Mesenchymal stem cell (in vitro differentiated cells and primary cell): ENCODE measurements around the gene DOCK2. TPM values are rescaled to one million over a fixed set of nuclear protein-coding genes. Genes with fewer than 3 reads are reported as not detected.

Source experiments
- small RNA-seq: library from polyadenylated mRNA; stranded (forward); fragments of <200 nt; extraction: miRNeasy Mini kit (QIAGEN cat#:217004); gene quantifications from one replicate; pipeline ENCODE3, GENCODE V24; 2013; ENCODE audit warnings: low read depth

DOCK2 gene

Small RNA genes lying within 50 kb of the gene (small RNA-seq; reads per million reads assigned to genes)
- gene MIR378E, result not detected
